GM12878 (cell line): ENCODE results near the gene PAN3. TPM values are rescaled to one million over a fixed set of nuclear protein-coding genes. Genes with fewer than 3 reads are reported as not detected.

Experiments
- ATAC-seq: fragments of 200-7000 bp; cut with Tn5 transposase; 3 replicates; pipeline ENCODE4 v1.9.1; 2020; ENCODE audit warnings: mild to moderate bottlenecking, moderate library complexity
- BruUV-seq: library from RNA; stranded (reverse); fragments of 400-500 nt; replicated peaks from 2 replicates; lab custom pipeline; 2021; lab: Mats Ljungman, UMichigan
- CTCF ChIA-PET: fragments of 300-600 bp; sonication (Branson Sonifier 250); formaldehyde crosslinking; extraction: SDS; loops from one replicate; lab custom pipeline; 2021; ENCODE audit warnings: inconsistent platforms; lab: Yijun Ruan, JAX
- POLR2A ChIA-PET: fragments of 350-600 bp; formaldehyde crosslinking; extraction: SDS; loops from one replicate; lab custom pipeline; 2021; ENCODE audit warnings: inconsistent platforms; lab: Charles Lee
- RAD21 ChIA-PET: fragments of 300-600 bp; sonication (Branson Sonifier 250); formaldehyde crosslinking; loops from one replicate; lab custom pipeline; 2023; ENCODE audit warnings: antibody characterized with exemption; ENCODE audit not compliant: unreplicated experiment; lab: Charles Lee
- SMC1A ChIA-PET: fragments of 300-600 bp; sonication (Branson Sonifier 250); formaldehyde crosslinking; loops from one replicate; lab custom pipeline; 2023; ENCODE audit not compliant: unreplicated experiment, uncharacterized antibody; lab: Charles Lee
- DNase-seq: peaks from one replicate; pipeline ENCODE4 v3.0.0-alpha.2; 2011; ENCODE audit warnings: low read depth, low spot score
- FAIRE-seq: peaks from 3 replicates; lab custom pipeline; 2011; peaks lifted over from hg19 to GRCh38; lab: Jason Lieb, UNC
- H2AFZ ChIP-seq: 2 replicates; pipeline ENCODE4 v1.6.0; 2011; ENCODE audit warnings: low read depth, low read length, control low read depth; ENCODE audit not compliant: control insufficient read depth
- H3K27ac ChIP-seq: 2 replicates; pipeline ENCODE4 v1.5.1; 2011; ENCODE audit warnings: control low read depth; ENCODE audit not compliant: control insufficient read depth, insufficient read depth
- H3K27me3 ChIP-seq, 2 experiments: replicated peaks in 1 of 2; 2 replicates each; pipeline versions ENCODE4 v1.6.0 to v1.6.1; 2011; ENCODE audit warnings: low read length in 1 of 2; ENCODE audit not compliant: control insufficient read depth in 2 of 2, insufficient read depth in 2 of 2
- H3K36me3 ChIP-seq, 2 experiments: 2 replicates each; pipeline ENCODE4 v1.5.1; 2011; ENCODE audit warnings: low read length in 1 of 2; ENCODE audit not compliant: control insufficient read depth in 2 of 2, insufficient read depth in 2 of 2
- H3K4me1 ChIP-seq: 2 replicates; pipeline ENCODE4 v1.6.1; 2011; ENCODE audit warnings: mild to moderate bottlenecking, low read length, moderate library complexity, mixed read lengths; ENCODE audit not compliant: control insufficient read depth, insufficient read depth
- H3K4me2 ChIP-seq: 2 replicates; pipeline ENCODE4 v1.6.0; 2011; ENCODE audit warnings: control low read depth; ENCODE audit not compliant: control insufficient read depth, insufficient read depth
- H3K4me3 ChIP-seq: fragments of 200-600 bp; sonication (generic); 2 replicates; pipeline ENCODE4 v1.5.1; 2016
- H3K79me2 ChIP-seq: 2 replicates; pipeline ENCODE4 v1.6.0; 2011; ENCODE audit warnings: low read length; ENCODE audit not compliant: control insufficient read depth, insufficient read depth
- H3K9ac ChIP-seq: 2 replicates; pipeline ENCODE4 v1.8.0; 2011; ENCODE audit warnings: low read length, control low read depth, mixed read lengths; ENCODE audit not compliant: control insufficient read depth, insufficient read depth
- H3K9me3 ChIP-seq: replicated peaks from 3 replicates; pipeline ENCODE4 v1.5.1; 2011; ENCODE audit warnings: mild to moderate bottlenecking, low read length; ENCODE audit not compliant: control insufficient read depth, insufficient read depth
- H4K20me1 ChIP-seq: 2 replicates; pipeline ENCODE4 v1.6.0; 2011; ENCODE audit not compliant: control insufficient read depth, insufficient read depth
- EGR1 ChIP-seq, 2 experiments: IDR thresholded peaks; 1 replicate in 1 of 2; 2 replicates in 1 of 2; pipeline ENCODE4 v1.6.1; 2011 to 2012; ENCODE audit warnings: low read depth in 2 of 2, low read length in 2 of 2, borderline replicate concordance in 1 of 2, mild to moderate bottlenecking in 1 of 2, moderate library complexity in 1 of 2
- KDM1A ChIP-seq: fragments of 200-600 bp; sonication (generic); IDR thresholded peaks from 2 replicates; pipeline ENCODE4 v1.6.1; 2016; ENCODE audit warnings: borderline replicate concordance
- KLF5 ChIP-seq: fragments of 450-650 bp; IDR thresholded peaks from 2 replicates; pipeline ENCODE4 v1.6.1; 2014; ENCODE audit warnings: mild to moderate bottlenecking; ENCODE audit not compliant: partially characterized antibody
- MAX ChIP-seq: IDR thresholded peaks from 2 replicates; pipeline ENCODE4 v1.6.1; 2012; ENCODE audit warnings: low read depth, low read length, improper control_type of control experiment
- RAD21 ChIP-seq: IDR thresholded peaks from 2 replicates; pipeline ENCODE4 v1.6.1; 2011; ENCODE audit warnings: mild to moderate bottlenecking, low read depth, low read length, moderate library complexity; ENCODE audit not compliant: insufficient read depth
- SP1 ChIP-seq: IDR thresholded peaks from one replicate; pipeline ENCODE4 v1.6.1; 2011; ENCODE audit warnings: low read depth, low read length
- ZBTB40 ChIP-seq: fragments of 450-650 bp; IDR thresholded peaks from 2 replicates; pipeline ENCODE4 v1.6.1; 2016; ENCODE audit warnings: mild to moderate bottlenecking, moderate library complexity, borderline replicate concordance
- WGBS: methylation state at CpG from one replicate; pipeline ENCODE4 v1.1.6; 2016; ENCODE audit warnings: low lambda C conversion rate; ENCODE audit not compliant: insufficient replicate concordance, insufficient coverage; ENCODE audit errors: missing lambda C conversion rate; 5-methylcytosine and 5-hydroxymethylcytosine counted together
- in situ Hi-C: fragments of 300-500 bp; cut with MboI; formaldehyde crosslinking; loops from 9 replicates; pipeline ENCODE4 v1.14.3; 2018; ENCODE audit warnings: mixed read lengths
- intact Hi-C: fragments of 100-400 bp; cut with micrococcal nuclease; formaldehyde crosslinking; loops from one replicate; pipeline ENCODE4 v1.14.2; 2022; ENCODE audit not compliant: unreplicated experiment
- polyA plus RNA-seq, 11 experiments: library from polyadenylated mRNA; depleted of rRNA in 4 of 11; unstranded in 6 of 11; stranded (reverse) in 5 of 11; fragments of >200 nt; fragmentation: Nextera tagmentation in 4 of 11; fragmentation: Illumina TruSeq in 1 of 11; extraction: Ambion mirVana in 4 of 11; extraction: Trizol in 1 of 11; gene quantifications; 1 replicate in 1 of 11; 2 replicates in 10 of 11; pipeline versions ENCODE4 v1.2.1 to v1.2.3, GENCODE V29; 2011 to 2016; ENCODE audit warnings: inconsistent platforms in 2 of 11, missing spikeins in 2 of 11, low read depth in 1 of 11
- total RNA-seq, 4 experiments: library from RNA; depleted of rRNA in 3 of 4; stranded (reverse); fragments of >200 nt in 3 of 4; fragmentation: Illumina TruSeq in 1 of 4; extraction: Trizol in 1 of 4; gene quantifications; 2 replicates each; pipeline versions ENCODE4 v1.2.1 to v1.2.3, GENCODE V29; 2013 to 2021

PAN3 gene
- total and polyA plus RNA-seq, 10 of the 15 experiments (the other 5 are each of a cell fraction or from before 2014, with no cell fraction given), result 13.0 to 33.3 (median 19.9) TPM

GRCh38 chr13:28327373-28328270 lies 189.3 kb downstream of the PAN3 start (continued):
- no peak for TF ChIP-seq KLF5

GRCh38 chr13:28328271-28328607 lies 189.9 kb downstream of the PAN3 start:
- ChIA-PET RAD21 (interaction anchor here (1.3 kb wide), 1 partner anchor 468 kb away, joined by 5 read pairs; no protein-coding TSS in a partner anchor), POLR2A (no interaction called here), CTCF (interaction anchor here (1.4 to 2.2 kb wide), 2 partner anchors 308 to 470 kb away, joined by 4 to 8 read pairs; no protein-coding TSS in a partner anchor), SMC1A (interaction anchor here (1.1 to 1.3 kb wide), 4 partner anchors 220 to 327 kb away, joined by 3 to 4 read pairs (median 4); no protein-coding TSS in a partner anchor)
- H3K9ac ChIP-seq, result no peak overlapping the region
- no peaks in the 10 kb centered on the region for H3K9me3 ChIP-seq
- H3K27me3 ChIP-seq, result no peaks in the 10 kb centered on the region
- FAIRE-seq, result no peak
- no peak overlapping the region for H3K4me2 ChIP-seq
- no peak for ATAC-seq
- no peak for DNase-seq
- no peaks in the 10 kb centered on the region for H4K20me1 ChIP-seq
- no peak overlapping the region for H2AFZ ChIP-seq
- H3K36me3 ChIP-seq, result no peaks in the 10 kb centered on the region
- in situ Hi-C loops, result no loop called here
- WGBS, result 73% methylated on average over 8 of the region's 8 CpGs
- H3K27ac ChIP-seq, result no peak overlapping the region
- no TSS peak for BruUV-seq
- no peaks in the 10 kb centered on the region for H3K79me2 ChIP-seq
- no peak overlapping the region for H3K4me3 ChIP-seq
- H3K4me1 ChIP-seq, result no peaks in the 10 kb centered on the region
- TF ChIP-seq EGR1 (IDR thresholded peaks at IDR 0.05; ENCODE audit: borderline replicate concordance in 1 of 2, low read depth in 2 of 2, low read length in 2 of 2) (no peak), RAD21 (no peak), ZBTB40 (no peak), MAX (no peak), KDM1A (no peak), SP1 (no peak), KLF5 (no peak)
- intact Hi-C loops, result loop anchor here (10.0 kb wide), 1 partner anchor 147 kb away; no protein-coding TSS in a partner anchor
